HG03521 (cell line): Measurements from ENCODE around the gene NOC2L.

Experiments
- ATAC-seq: cut with Tn5 transposase; IDR thresholded peaks from one replicate; pipeline ENCODE4 v1.9.1; 2021; ENCODE audit warnings: mild to moderate bottlenecking, moderate library complexity; ENCODE audit not compliant: unreplicated experiment

The NOC2L gene

GRCh38 chr1:931380-932172 is 27.5 kb downstream of the NOC2L start:
- ATAC-seq: no peak

DNA sequence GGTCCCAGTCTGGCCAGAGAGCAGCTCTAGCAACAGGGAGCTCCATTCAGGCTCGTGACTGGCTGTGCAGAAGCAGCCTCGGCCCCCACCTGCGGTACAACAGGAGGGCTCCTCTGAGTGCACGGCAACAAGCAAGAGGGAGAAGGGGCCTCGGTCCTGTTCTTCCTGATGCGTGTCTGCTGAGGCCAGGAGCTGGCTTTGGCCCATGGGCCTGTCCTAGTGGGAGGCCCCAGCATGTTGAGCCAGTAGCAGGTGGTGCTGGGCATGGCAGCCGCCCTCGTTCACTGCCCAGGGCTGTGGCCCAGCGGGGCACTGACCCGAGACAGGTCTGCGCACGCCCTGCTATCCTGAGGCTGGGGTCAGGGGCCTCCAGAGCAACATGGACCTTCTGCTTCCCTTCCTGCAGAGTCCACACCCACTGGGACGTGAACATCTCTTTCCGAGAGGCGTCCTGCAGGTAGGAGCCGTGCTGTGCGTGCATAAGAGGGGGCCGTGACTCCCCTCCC is 28.4 kb downstream of the NOC2L start:
- no peak for ATAC-seq

- ATAC-seq: no peak
Observed at GRCh38 chr1:929712-930632, 29.1 kb downstream of the NOC2L start.

DNA sequence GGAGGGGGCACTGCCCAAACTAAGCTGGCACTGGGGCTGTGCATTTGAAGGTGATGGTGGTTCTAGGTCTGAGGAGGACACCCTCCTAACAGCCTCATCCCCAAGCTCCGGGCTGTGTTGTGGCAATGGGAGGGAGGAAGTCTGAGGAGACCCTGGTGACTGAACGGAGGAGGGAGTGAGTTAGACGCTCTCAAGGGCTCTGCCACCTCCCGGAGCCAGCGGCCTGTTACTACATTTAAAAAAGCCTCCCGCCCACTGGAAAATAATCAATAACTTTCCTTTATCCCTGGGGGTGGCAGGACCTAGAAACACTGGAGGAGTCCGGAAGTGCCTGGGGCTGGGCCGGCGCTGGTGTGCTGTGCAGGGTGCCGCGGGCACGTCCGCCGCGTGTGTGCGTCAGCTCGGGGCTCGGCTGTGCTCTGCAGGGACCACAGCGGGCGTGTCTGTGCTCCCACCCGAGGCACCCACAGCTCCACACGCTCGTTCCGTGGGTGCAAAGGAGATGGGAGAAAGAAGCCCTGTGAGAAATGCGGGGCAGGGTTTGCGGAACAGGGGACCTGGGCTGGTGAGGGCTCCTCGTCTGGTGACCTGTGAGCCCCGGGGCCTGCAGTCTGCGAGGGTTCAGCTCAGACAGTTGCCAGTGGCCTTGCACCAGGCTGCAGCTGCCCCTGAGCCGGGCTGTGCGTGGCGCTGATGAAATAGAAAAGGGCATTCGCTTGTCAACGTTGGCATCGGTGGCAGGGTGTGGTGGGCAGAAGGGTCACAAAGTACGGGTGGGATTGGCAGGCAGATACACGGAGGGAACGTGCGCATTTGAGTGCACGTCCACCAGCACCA is 30.0 kb downstream of the NOC2L start:
- no peak for ATAC-seq

- no peak for ATAC-seq
Observed at GRCh38 chr1:927748-928147, 31.3 kb downstream of the NOC2L start.

GRCh38 chr1:927234-927633 is 31.8 kb downstream of the NOC2L start:
- ATAC-seq: no peak

- no peak for ATAC-seq
Observed at GRCh38 chr1:925561-926421, 33.3 kb downstream of the NOC2L start.

DNA sequence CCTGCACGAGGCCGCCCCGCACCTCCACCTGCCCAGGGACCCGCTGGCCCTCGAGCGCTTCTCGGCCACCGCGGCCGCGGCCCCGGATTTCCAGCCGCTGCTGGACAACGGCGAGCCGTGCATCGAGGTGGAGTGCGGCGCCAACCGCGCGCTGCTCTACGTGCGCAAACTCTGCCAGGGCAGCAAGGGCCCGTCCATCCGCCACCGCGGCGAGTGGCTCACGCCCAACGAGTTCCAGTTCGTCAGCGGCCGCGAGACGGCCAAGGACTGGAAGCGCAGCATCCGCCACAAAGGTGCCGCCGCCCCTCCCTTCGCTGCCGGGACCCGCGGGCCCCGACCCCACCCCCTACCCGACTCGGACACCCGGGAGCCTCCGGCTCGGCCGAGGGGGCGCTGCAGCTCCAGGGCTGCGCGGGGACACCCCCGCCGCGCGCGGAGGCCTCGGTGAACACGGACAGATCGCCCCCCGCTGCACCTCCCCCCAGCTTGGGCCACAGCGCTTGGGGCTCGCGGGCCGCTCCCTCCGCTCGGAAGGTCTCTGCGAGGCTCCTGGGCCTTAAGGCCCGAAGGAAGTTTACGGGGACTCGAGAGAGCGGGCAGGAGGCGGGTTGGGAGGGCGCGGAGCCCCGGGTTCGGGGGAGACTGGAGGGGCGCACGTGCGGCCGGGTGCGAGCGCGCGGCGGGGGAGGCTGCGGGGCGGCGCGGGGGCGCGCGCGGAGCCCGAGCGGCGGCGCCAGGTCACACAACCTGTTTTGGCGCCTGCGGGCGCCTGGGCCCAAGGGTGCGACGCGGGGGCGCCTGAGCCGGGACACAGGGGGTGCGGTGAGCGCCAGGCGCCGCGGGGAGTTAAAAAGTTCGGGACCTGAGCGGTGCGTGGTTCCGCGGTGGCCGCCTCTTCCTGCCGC is 34.1 kb downstream of the NOC2L start:
- no peak for ATAC-seq

- ATAC-seq: no peak
Observed at GRCh38 chr1:923991-924655, 34.9 kb downstream of the NOC2L start.

- ATAC-seq: no peak
Observed at GRCh38 chr1:923131-923990, 35.7 kb downstream of the NOC2L start, which contains the start of gene SAMD11. Gene SAMD11 (plus strand): TSS chr1:923923. CDS start chr1:924432, 509 bp downstream.

GRCh38 chr1:921011-921837 is 37.8 kb downstream of the NOC2L start:
- ATAC-seq: no peak

DNA sequence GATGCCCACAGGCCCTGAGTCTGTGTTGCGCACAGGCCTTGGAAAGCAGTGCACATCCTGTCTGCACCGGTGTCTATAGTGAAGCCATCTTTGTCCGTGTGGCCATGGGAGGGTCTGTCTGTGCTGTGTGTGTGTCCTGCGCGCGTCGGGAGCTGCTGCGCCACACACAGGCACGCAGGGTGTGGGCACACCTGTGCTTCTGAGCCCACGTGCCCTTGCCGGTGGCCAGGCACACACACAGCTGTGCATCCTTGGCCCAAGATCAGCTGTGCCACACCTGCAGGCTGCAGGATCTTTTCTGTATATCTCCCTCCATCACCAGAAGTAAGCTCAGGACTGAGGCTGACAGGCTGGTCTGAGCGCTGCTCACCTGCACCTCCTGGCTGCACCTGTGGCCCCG is 38.5 kb downstream of the NOC2L start:
- ATAC-seq: no peak

GRCh38 chr1:920010-920409 is 39.0 kb downstream of the NOC2L start:
- ATAC-seq: no peak

DNA sequence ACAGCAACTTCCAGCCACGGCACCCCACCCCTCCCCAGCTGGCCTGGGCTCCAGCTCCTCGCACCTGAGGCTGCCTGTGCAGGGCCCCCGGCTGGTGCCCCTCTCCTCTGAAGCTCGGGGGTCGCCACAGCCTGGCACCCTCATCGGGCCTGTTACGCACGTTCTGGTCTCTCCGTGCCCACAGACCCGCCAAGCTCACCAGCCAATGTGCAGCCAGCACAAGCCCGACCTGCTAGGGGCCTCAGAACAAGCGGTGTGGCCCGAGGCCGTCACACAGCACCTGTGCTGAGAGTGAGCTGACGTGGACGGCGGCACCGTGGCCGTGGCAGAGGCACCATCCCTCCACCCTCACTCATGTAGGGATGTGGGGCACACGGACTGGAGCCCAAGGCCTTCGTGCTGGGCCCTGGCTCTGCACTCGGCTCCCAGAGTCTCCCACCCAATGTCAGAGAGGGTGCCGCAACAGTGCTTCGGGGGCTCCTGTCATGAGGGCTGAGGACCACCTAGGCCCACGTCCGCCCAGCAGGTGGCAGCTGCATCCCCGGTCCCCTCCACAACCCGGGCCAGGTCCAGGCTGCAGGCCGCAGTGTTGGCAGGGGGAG is 39.7 kb downstream of the NOC2L start:
- no peak for ATAC-seq

DNA sequence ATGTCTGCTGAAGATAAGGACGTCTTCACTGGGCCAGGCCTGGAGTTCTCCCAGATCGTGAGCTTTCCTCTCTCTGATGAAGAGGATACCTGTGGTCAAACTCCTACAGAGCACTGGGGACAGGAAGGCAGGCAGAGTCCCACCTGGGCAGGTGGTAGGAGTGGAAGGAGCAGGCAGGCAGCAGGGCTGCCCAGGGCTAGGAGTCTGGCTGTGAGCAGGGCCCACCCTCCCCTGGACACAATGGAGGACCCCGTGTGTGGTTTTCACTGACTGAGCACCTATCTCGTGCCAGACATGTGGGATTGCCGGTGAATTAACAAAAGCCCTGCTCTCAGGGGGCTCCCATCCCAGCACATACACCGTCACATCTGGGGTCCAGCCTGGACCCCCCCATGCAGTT is 40.2 kb downstream of the NOC2L start:
- ATAC-seq: no peak

- ATAC-seq: no peak
Observed at GRCh38 chr1:918353-918752, 40.7 kb downstream of the NOC2L start.
